Left renal pelvis (tissue), 4 donors: Measurements from ENCODE around the gene SLC2A4RG. TPM values are rescaled to one million over a fixed set of nuclear protein-coding genes. Genes with fewer than 3 reads are reported as not detected.

Experiments
- DNase-seq, 4 donors: peaks; one replicate each; pipeline ENCODE4 v3.0.0-alpha.2; 2013; ENCODE audit warnings: low read depth in 4 of 4, low spot score in 3 of 4
- polyA plus RNA-seq, 4 donors: library from polyadenylated mRNA; unstranded; fragments of 120-200 nt; gene quantifications; one replicate each; pipeline ENCODE4 v1.2.1, GENCODE V29; 2013; ENCODE audit not compliant: insufficient read length in 4 of 4

The SLC2A4RG gene
- polyA plus RNA-seq, 4 donors, result 65.3 to 134 (median 70.1) TPM

DNA sequence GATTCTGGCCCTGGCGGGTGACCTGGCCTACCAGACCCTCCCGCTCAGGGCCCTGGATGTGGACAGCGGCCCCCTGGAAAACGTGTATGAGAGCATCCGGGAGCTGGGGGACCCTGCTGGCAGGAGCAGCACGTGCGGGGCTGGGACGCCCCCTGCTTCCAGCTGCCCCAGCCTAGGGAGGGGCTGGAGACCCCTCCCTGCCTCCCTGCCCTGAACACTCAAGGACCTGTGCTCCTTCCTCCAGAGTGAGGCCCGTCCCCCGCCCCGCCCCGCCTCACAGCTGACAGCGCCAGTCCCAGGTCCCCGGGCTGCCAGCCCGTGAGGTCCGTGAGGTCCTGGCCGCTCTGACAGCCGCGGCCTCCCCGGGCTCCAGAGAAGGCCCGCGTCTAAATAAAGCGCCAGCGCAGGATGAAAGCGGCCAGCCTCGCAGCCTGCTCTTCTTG is 868 bp upstream of the SLC2A4RG start:
- no peak for DNase-seq

DNA sequence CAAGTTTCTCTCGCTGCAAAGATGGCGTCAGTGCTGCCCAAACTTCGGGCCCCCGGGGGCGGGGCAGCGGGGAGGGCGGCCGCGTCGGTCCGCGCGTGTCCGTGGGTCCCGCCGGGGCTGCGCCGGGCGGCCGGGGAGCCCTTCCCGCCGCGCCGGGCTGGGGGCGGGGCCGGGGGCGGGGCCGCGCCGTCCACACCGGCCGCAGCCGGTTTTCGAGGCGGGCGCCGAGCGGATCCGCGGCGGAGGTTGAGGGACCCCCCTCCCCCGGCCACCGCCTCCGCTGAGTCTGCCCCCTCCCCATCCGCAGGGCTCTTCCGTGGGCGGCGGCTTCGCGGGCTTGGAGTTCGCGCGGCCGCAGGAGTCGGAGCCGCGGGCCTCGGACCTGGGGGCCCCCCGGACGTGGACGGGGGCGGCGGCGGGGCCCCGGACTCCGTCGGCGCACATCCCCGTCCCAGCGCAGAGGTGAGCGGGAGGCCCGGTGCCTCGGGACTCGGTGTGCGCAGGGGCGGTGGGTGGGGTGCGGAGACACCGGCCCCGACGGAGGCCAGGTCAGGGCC is 572 bp downstream of the SLC2A4RG start:
- DNase-seq, result no peak

DNA sequence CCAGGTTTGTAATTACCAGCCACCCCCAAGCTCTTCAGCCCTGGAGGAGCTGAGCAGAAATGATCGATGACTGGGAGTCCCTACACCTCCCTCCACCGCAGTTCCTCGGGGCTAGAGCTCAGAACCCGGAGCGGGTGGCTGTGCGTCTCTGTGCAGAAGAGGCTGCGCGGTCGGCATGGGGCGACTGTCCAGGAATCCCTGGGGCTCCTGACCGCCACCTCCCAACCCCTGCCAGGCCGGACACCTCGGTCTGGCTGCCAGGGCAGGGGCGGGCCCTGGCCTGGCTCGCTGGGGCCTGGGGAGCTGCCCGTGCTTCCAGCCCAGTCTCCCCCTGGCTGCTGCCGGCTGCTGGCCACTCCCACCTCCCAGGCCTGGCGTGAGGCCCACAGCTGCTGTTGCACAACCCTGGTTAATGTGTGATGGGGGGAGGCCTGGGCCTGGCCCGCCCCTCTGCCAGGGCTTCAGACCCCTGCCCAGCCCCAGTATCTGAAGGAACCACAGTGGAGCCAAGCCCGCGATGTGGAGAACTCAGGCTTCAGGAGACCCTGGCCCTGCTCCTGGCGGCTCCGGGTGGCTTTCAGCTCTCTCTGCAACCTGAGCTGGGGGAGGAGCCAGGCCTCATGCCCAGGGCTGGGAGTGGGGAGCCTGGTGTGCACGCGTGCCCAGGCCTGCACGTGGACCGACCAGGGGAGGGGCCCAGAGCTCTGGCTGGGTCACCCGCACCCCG is 1.2 kb downstream of the SLC2A4RG start:
- peak; percentile 67 to 77 (median 74) for DNase-seq

DNA sequence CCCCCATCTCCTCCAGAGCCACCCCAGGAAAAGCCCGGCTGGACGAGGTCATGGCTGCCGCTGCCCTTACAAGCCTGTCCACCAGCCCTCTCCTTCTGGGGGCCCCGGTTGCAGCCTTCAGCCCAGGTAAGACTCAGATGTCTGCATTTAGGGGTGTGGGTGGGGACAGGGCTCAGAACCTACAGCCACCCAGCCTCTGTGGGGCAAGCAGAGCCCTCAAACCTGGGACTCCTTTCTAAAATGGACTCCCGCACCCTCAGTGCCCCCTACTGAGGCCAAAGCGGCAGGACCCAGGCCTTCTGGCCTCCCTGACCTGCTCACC is 1.7 kb downstream of the SLC2A4RG start:
- no peak for DNase-seq

DNA sequence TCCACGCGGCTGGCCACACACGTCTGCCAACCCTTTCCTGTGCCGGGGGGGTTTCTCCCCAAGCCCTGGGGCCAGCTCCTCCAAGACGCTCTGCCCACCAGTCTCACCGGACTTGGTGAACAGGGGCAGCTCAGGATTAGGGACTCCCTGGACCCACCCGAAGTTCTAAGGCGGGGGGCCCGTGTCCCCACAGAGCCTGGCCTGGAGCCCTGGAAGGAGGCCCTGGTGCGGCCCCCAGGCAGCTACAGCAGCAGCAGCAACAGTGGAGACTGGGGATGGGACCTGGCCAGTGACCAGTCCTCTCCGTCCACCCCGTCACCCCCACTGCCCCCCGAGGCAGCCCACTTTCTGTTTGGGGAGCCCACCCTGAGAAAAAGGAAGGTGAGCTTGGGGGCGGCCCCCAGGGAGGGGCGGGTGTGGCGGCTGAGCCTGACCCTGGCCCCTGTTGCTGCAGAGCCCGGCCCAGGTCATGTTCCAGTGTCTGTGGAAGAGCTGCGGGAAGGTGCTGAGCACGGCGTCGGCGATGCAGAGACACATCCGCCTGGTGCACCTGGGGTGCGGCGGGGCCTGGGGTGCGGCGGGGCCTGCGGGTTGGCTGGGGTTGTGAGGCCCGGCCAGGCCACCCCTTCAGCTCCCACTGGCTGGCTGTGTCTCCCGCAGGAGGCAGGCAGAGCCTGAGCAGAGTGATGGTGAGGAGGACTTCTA is 2.3 kb downstream of the SLC2A4RG start:
- DNase-seq, result no peak

DNA sequence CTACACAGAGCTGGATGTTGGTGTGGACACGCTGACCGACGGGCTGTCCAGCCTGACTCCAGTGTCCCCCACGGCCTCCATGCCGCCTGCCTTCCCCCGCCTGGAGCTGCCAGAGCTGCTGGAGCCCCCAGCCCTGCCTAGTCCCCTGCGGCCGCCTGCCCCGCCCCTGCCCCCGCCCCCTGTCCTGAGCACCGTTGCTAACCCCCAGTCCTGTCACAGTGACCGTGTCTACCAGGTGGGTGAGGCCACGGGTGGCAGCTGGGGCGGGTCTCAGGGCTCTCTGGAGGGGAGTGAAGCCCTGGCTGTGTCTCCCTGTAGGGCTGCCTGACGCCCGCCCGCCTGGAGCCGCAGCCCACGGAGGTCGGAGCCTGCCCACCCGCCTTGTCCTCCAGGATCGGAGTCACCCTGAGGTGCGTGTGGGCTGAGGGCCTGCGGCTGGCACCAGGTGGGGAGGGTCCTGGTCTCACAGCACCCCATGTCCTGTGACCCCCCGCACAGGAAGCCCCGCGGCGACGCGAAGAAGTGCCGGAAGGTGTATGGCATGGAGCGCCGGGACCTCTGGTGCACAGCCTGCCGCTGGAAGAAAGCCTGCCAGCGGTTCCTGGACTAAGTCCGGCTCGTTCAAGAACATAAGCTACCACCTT is 2.9 kb downstream of the SLC2A4RG start:
- no peak for DNase-seq

DNA sequence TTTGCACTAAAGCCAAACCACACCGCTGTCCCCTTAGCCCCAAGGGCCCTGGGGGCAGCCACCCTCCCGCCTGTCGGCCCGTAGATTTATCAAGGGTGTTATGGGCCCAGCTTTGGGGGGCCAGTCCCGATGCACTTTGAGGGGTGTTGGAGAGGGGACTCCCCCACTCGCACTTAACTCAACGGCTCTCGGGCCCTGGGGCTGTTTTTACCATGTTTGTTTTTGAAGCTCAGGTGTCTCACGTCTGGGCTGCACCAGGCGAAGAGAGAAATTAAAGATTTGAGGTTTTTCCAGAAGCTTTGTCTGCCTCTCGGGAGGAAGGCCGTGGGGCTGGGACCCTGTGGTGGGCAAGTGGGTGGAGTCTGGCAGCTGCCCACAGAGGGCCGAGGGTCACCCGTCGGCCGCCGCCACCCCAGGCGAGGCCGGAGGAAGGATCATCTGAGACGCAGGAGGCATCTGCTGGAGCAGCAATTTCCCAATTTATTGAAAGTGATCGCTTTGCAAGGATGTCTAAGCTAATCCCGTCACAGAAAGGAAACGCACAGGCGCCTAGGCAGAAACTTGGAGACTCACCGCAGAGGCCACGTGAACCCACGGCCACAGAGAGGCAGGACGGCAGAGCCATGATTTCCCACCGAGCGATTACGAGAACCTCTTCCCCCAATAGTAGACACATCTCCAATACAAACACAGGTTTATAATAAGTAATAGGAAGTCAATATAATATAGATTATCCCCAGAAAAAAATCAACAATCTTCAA is 3.8 kb downstream of the SLC2A4RG start:
- DNase-seq, result no peak

DNA sequence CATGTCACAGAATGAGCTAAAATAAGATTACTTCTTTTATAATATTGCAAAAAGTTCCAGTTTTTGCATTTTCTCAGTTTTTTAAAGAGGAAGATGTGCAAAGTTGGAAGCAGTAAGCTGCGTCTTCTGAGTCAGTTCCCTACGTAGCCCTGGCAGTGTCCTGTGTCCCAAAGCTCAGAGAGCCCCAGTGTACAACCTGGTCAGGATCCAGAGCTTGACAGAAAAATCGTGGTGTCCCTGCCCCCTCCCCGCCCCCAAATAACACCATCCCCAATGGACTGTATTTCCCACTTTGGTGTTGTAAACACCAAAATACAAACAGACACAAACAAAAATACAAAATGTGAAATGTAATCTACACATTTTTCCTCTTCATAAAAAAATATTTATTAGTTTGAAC is 4.6 kb downstream of the SLC2A4RG start:
- DNase-seq, result no peak

DNA sequence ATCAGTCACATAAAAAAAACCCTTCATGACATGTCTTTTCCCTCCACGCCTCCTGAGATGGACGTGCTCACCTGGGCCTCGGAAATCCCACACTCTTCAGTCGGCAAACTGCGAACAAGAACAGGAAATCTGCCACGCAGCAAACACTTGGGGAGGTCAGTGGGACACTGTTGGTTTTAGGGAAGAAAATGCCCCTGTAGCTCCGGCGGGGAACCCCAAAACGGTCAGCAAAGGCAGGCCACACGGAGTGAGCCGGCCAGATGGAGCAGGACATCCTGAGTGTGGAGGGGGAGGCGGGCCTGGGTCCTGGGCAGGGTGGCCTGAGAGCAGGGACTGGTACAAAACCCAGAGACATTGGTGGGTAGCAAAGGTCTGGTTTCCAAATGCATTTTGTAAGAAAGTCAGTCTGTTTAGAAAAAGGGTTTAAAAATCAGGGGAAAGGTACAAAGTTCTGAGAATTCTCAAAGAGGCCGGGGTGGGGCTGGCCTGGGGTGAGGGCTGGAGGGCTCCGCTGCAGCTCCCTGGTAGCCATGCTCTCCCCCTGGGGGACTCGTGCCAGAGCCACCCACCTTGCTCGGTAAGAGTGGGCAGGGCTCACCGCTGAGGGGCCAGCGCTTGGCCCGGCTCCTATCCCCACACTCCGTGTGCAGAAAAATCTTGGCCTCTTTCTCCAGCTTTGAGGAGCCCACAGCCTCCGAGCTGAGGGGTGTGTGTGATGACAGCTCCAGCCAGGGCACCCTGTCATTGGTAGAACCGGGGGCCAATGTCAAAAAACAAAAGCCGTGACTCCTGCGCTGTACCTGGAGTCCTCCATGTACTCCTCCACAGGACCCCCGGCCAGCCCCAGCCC is 5.2 kb downstream of the SLC2A4RG start:
- DNase-seq, result no peak

DNA sequence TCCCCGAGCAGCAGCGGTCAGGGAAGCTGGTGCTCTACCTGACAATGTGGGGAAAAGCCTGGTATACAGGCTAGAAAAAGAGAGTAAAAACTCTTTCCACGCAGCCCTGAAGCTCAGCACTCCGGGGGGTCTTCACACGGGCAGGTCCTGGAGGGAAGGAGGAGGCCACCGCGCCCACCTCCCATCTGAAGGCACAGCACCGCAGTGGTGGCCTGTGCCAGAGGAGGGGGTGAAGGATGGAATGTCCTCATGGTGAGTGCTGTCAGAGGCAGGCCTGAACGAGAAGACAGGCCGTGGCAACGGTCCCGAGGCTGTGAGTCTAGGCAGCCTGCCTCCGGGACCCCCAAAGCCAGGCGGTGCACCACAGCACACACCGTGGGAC is 5.8 kb downstream of the SLC2A4RG start:
- no peak for DNase-seq

DNA sequence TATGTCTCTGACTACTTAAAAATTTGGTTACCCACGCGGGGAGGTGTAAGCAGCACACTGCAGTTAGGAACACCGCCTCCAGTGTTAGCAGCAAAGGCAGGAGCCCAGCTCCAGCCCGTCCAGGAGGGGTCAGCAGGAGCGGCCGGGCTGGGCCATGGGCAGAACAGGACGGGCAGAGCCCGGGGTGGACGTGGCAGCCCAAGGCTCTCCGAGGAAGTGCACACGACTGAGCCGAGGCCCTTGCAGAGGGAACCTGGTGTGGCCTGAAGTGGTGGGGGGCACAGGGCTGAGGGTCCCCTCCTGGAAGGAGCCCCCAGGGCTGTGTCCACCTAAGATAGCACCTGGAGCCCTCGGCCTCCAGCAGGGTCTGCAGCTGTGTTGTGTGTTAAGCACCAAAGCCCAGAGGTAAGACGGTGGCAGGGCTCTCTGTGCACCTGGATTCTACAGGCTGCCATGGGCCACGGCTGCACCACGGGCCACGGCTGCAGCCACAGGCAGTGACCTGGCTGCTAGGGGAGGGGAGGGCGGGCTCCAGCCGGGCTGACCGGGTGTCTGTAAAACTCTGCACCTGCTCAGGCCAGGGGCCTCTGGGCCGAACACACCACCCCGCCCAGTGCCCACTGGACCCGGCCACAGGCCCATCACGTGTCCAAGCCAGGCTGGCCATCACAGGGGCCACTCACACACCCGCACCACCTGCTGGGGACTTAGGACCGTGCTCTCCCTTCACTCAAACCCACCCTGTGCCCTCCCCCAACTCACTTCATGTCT is 6.6 kb downstream of the SLC2A4RG start:
- no peak for DNase-seq

DNA sequence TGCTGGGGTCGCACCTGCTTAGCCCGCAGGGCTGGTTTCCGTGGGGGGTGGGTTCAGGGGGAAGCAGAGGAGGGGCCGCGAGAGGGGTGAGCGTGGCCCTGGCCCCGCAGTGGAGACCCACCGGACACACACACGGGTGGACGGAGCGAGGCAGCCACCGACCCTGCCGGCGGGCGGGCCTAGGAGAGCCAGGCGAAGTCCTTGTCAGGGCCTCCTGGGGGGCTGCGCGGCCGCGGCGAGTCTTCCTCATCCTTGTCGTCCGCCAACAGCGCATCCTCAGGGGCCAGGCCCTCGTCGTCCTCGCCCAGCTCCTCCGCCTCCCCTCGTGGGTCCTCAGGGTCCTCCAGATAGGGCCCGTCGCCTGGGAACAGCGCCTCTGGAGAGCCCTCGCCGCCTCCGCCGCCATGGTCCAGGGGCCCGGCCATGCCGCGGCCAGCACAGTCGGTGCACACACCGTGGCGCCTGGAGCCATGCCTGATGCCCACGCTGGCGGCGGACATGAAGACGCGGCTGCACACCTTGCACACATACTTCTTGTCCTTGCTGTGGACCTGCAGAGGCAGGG is 7.3 kb downstream of the SLC2A4RG start:
- no peak for DNase-seq

DNA sequence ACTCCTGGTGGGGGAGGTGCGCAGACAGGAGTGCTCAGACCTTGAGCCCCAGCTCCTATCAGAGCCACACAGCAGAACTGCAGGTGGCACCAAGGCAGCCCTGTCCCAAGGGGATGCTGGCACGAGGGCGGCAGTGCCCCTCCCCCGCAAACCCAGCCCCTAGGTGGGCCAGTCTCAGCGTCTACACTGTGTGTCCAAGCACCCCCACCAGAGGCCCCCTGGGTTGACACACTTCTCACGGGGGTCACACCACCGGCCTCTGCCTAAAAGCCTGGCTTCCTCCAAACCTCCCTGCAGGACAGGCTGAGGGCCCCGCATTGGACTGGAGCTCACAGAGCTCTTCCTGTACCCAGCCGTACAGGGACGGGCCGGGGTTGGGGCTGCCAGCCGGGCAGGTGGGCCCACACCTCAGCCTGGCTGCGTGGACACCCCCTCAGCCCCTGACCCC is 8.1 kb downstream of the SLC2A4RG start:
- no peak for DNase-seq

DNA sequence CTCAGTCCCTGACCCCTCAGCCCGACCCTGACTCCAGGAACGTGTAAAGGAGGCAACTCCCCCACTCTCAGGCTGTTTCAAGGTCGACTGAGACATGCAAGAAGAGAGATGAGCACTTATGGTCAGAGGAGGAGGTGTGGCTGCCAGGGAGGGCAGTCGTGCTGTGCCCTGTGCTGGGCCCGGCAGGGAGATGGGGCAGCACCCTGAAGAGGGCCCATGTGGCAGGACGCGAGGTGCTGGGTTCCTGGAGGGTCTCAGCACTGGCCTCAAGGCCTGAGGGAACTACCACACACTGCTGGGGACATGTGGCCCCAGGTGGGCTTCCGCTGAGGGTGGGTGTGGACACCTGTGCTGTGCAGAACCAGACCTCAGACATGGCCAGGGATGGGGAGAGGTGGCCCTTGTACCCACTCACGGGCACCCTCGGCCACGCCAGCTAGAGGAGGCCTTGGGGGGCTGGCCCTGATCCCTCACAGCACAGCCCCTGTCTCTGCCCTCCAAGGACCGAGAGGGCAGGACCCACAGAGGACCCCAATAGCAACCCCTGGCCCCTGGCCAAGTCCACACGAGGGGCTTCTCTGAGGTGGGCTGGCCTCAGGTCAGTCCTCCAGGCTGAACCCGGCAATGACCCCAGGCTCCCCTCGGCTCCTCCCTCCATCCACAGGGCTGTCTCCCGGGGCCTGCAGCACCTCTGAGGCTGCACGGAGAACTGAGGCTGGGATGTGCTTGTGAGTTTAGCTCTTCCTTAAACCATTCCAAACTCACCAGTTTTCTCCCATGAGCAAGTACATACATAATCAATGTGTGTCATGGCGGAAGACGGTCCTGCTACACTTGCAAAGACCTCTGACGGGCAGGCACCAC is 8.7 kb downstream of the SLC2A4RG start:
- DNase-seq, result no peak

DNA sequence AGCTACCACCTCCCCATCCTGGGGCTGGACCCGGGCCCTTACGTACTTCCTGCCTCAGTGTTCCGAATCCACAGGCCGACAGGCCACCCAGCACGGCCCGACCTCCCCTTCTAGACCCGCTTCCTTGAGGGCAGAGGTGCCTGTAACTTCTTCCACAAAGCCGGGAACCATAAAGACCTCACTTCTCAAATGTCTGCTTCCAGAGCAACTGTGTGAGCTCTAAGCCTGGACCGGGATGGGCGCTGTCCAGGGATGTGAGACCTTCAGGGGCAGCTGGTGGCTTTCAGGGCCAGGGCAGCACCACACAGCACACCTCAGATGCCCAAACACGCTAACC is 9.3 kb downstream of the SLC2A4RG start:
- DNase-seq, result no peak

DNA sequence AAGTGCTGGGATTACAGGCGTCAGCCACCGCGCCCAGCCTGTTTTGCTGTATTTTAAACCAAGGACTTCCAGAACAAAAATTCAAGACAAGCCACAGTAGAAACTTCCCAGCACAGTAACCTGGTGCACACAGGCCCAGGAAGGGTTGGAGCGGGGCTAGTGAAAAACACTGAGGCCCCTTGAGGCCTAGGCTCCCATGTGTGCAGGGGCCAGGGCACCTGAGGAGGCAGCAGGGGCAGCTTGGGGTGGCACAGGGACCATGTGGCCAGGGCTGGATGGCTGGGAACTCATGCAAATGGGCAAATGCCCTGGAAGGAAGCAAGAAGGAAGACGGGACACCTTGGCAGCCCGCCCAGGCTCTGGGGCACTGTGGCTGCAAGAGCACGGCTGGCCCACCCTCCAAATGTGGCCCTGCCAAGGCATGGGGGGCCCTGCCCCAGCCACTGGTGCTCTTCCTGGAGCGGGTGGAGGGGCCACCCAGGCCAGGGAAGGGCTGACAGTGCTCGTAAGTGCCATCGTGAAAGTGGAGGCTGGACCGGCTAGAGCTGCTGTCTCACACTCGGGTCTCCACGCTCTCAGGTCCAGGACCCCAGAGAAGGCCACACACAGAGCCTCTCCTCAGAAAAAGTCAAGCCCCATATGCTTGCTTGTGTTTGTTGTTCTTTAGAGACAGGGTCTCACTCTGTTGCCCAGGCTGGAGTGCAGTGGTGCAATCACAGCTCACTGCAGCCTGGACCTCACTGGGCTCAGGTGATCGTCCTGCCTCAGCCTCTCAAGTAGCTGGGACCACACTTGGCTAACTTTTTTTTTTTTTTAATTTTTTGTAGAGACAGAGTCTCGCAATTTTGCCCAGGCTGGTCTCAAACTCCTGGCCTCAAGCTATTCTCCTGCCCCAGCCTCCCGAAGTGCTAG is 10.3 kb downstream of the SLC2A4RG start:
- DNase-seq, result no peak
